SK-N-SH (cell line): ENCODE data around the gene CFAP206.

Experiments used
- EP300 ChIP-seq, 2 experiments: IDR thresholded peaks; 2 replicates each; pipeline versions ENCODE4 v1.4.0 to v1.6.1; 2012; ENCODE audit warnings: borderline replicate concordance in 1 of 2, low read depth in 1 of 2, low read length in 1 of 2
- MEF2A ChIP-seq: IDR thresholded peaks from 2 replicates; pipeline ENCODE4 v1.4.0; 2012; ENCODE audit warnings: low read depth, borderline replicate concordance
- RAD21 ChIP-seq: IDR thresholded peaks from 2 replicates; pipeline ENCODE4 v1.6.1; 2012; ENCODE audit warnings: mild to moderate bottlenecking, low read length
- RFX5 ChIP-seq: IDR thresholded peaks from 2 replicates; pipeline ENCODE4 v1.6.1; 2012; ENCODE audit warnings: mild to moderate bottlenecking, improper control_type of control experiment, low read length
- TAF1 ChIP-seq: IDR thresholded peaks from 2 replicates; pipeline ENCODE4 v1.6.1; 2012; ENCODE audit warnings: low read depth, mild to moderate bottlenecking, low read length, moderate library complexity, borderline replicate concordance
- TCF12 ChIP-seq: IDR thresholded peaks from 2 replicates; pipeline ENCODE4 v1.4.0; 2012
- TF ChIP-seq, protein P1 (sequence below): fragments of 200-600 bp; sonication (generic); IDR thresholded peaks from 2 replicates; pipeline ENCODE4 v1.6.1; 2017; ENCODE audit warnings: antibody characterized with exemption, mild to moderate bottlenecking, moderate library complexity
- TF ChIP-seq, protein P2 (sequence below): IDR thresholded peaks from 2 replicates; pipeline ENCODE4 v1.4.0; 2012; ENCODE audit warnings: low read depth, borderline replicate concordance
- TF ChIP-seq, protein P3 (sequence below): IDR thresholded peaks from 2 replicates; pipeline ENCODE4; 2012
- TF ChIP-seq, protein P4 (sequence below): fragments of 150-350 bp; IDR thresholded peaks from 2 replicates; pipeline ENCODE4 v1.6.1; 2017; ENCODE audit warnings: antibody characterized with exemption, low read length, low read depth, borderline replicate concordance

DNA sequence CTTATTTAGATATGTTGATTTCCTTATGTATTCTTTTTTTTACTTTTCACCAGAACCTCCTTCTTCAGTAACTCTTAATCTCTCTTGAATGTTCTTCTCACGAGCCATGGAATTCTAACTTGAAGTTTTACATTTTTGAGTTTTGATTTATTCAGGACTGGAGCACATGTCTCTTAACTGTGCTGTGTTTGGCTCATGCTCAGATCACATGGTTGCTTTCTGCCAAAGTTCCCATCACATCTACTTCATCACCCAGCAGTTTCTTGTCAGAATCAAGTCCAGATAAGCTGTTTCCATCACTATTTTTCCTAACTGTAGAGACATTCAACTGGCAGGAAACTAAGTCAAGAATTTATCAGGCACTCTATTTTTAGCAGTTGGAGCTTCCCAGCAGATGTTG lies 96.7 kb downstream of the CFAP206 start:
- TF ChIP-seq RFX5, result no peak
- TF ChIP-seq, protein P1, sequence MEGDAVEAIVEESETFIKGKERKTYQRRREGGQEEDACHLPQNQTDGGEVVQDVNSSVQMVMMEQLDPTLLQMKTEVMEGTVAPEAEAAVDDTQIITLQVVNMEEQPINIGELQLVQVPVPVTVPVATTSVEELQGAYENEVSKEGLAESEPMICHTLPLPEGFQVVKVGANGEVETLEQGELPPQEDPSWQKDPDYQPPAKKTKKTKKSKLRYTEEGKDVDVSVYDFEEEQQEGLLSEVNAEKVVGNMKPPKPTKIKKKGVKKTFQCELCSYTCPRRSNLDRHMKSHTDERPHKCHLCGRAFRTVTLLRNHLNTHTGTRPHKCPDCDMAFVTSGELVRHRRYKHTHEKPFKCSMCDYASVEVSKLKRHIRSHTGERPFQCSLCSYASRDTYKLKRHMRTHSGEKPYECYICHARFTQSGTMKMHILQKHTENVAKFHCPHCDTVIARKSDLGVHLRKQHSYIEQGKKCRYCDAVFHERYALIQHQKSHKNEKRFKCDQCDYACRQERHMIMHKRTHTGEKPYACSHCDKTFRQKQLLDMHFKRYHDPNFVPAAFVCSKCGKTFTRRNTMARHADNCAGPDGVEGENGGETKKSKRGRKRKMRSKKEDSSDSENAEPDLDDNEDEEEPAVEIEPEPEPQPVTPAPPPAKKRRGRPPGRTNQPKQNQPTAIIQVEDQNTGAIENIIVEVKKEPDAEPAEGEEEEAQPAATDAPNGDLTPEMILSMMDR, result no peak
- no peak for TF ChIP-seq RAD21
- TF ChIP-seq EP300 (IDR thresholded peaks at IDR 0.05; ENCODE audit: borderline replicate concordance in 1 of 2, low read depth in 1 of 2, low read length in 1 of 2), result no peak
- TF ChIP-seq, protein P2, sequence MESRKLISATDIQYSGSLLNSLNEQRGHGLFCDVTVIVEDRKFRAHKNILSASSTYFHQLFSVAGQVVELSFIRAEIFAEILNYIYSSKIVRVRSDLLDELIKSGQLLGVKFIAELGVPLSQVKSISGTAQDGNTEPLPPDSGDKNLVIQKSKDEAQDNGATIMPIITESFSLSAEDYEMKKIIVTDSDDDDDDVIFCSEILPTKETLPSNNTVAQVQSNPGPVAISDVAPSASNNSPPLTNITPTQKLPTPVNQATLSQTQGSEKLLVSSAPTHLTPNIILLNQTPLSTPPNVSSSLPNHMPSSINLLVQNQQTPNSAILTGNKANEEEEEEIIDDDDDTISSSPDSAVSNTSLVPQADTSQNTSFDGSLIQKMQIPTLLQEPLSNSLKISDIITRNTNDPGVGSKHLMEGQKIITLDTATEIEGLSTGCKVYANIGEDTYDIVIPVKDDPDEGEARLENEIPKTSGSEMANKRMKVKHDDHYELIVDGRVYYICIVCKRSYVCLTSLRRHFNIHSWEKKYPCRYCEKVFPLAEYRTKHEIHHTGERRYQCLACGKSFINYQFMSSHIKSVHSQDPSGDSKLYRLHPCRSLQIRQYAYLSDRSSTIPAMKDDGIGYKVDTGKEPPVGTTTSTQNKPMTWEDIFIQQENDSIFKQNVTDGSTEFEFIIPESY, result no peak
- TF ChIP-seq TAF1, result no peak
- no peak for TF ChIP-seq TCF12
- TF ChIP-seq, protein P3, sequence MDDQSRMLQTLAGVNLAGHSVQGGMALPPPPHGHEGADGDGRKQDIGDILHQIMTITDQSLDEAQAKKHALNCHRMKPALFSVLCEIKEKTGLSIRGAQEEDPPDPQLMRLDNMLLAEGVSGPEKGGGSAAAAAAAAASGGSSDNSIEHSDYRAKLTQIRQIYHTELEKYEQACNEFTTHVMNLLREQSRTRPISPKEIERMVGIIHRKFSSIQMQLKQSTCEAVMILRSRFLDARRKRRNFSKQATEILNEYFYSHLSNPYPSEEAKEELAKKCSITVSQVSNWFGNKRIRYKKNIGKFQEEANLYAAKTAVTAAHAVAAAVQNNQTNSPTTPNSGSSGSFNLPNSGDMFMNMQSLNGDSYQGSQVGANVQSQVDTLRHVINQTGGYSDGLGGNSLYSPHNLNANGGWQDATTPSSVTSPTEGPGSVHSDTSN, result no peak
- TF ChIP-seq MEF2A, result no peak
- TF ChIP-seq, protein P4, sequence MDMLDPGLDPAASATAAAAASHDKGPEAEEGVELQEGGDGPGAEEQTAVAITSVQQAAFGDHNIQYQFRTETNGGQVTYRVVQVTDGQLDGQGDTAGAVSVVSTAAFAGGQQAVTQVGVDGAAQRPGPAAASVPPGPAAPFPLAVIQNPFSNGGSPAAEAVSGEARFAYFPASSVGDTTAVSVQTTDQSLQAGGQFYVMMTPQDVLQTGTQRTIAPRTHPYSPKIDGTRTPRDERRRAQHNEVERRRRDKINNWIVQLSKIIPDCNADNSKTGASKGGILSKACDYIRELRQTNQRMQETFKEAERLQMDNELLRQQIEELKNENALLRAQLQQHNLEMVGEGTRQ, result no peak
